Urothelium cell line (cell line): ENCODE measurements around the gene CDK2.
"Not testable (repeated sequence)": the region's sequence is repeated elsewhere in the genome, so short reads cannot be mapped to it uniquely, and the experiment has no call there.

Experiments
- DNase-seq: peaks from one replicate; pipeline ENCODE4 v3.0.0; 2011; ENCODE audit warnings: low spot score, mixed read lengths
- FAIRE-seq: peaks from 2 replicates; lab custom pipeline; 2011; peaks lifted over from hg19 to GRCh38; lab: Jason Lieb, UNC

Gene CDK2

DNA sequence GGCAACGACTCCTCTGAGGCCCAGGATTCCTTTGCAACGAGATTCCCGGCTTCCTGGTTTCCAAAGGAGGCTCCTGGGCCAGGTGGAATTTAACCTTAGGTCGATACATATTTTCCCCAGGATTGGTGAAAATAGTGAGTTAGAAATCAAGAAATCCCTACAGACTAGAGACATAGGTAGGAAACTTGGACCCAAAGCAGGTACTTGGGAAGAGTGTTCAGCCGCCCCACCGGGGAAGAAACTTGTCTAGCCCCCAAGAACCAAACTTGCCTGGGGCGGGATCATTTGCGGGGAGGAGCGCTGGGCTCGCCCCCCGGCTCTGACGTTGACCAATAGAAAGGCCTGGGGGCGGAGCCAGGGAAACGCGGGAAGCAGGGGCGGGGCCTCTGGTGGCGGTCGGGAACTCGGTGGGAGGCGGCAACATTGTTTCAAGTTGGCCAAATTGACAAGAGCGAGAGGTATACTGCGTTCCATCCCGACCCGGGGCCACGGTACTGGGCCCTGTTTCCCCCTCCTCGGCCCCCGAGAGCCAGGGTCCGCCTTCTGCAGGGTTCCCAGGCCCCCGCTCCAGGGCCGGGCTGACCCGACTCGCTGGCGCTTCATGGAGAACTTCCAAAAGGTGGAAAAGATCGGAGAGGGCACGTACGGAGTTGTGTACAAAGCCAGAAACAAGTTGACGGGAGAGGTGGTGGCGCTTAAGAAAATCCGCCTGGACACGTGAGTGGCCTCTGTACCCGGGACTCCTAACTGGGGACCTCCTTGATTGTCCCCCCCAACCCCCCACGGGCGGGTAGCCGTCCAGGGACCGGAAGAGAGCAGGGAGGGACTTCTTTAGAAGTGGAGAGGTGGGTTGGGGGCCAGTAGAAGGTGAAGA is at the start of gene CDK2:
TSS of gene CDK2 (plus strand) at position 423 of the 874 bp plus-strand sequence. CDS start at position 602, 179 bp downstream.
- FAIRE-seq, result no peak
- peak; percentile 95 for DNase-seq

DNA sequence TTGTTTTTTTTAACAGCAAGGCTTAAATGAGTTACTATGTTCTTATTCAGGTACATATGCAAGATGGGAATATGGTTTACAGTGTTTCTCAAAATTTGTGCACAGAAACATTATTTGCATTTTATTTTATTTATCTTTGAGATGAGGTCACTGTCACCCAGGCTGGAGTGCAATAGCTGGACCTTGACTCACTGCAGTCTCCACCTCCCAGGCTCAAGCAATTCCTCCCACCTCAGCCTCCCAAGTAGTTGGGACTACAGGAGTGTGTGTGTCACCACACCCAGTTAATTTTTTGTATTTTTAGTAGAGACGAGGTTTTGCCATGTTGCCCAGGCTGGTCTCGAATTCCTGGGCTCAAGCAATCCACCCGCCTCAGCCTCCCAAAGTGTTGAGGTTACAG is 47.6 kb upstream of the CDK2 start:
- DNase-seq, FAIRE-seq: not testable (repeated sequence)

DNA sequence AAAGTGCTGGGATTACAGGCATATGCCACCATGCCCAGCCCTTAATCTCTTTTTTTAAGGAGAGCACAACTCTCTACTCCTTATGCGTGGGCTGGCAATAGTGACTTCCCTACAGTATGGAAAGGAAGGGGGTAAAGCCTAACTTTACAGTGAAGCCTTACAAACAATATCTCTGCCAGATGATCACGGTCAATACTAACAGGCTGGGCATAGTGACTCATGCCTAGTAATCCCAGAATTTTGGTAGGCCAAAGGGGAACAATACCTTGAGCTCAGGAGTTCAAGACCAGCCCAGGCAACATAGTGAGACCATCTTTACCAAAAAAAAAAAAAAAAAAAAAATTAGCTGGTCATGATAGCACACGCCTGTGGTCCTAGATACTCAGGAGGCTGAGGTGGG is 44.5 kb upstream of the CDK2 start:
- DNase-seq (no peak), FAIRE-seq (no peak)

- not testable (repeated sequence) for FAIRE-seq
Observed at GRCh38 chr12:55923648-55924047, 43.0 kb upstream of the CDK2 start.

GRCh38 chr12:55925371-55925770 is 41.3 kb upstream of the CDK2 start:
- FAIRE-seq (no peak), DNase-seq (no peak)

More at GRCh38 chr12:55923648-55924047, 43.0 kb upstream of the CDK2 start:
- not testable (repeated sequence) for DNase-seq

DNA sequence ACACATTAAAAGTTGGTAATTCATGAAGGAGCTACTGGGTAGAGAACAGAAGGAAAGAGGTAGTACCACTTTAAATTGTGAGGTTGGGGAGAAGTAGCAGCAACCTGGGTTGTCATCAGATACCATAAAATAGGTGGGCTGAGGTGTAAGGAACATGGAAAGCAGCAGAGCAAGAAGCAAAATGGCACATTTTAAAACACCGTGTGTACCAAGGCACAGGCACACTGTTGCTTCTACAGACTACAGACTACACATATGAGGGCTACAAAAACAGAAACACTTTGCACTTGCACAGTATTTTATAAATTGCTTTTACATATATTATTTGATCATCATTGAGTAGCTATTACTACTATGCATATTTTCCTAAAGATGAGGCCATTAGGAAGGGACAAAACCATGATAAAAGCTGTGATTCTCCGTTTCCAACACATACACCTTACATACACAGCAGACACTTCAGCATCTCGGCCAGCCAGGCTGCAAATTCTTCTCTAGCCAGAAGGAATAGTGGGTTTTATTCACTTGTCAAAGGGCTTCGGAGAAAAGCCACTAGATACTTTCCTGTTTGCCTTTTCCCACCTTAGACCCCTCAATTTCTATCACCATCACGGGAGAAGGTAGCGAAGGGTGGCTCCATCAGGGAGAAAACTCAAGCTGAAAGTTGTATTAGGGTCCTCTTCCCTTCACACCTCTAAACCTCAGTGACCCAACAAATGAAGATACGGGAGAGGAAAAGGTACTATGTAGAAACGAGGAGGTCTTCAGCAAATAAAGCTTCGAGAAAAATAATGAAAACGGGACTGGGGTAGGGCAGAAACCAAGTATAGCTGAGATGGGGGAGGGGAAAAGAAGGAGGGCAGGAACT is 40.5 kb upstream of the CDK2 start:
- no peak for FAIRE-seq

GRCh38 chr12:55926738-55927587 is 39.7 kb upstream of the CDK2 start:
- peak; percentile 93 for DNase-seq
- FAIRE-seq, result no peak

More for the DNA sequence above, 40.5 kb upstream of the CDK2 start:
- DNase-seq, result no peak

GRCh38 chr12:55927588-55928502 is 38.8 kb upstream of the CDK2 start, which contains the start of gene PYM1:
TSS of gene PYM1 (minus strand) at chr12:55927894. CDS start at chr12:55927761, 133 bp downstream.
- FAIRE-seq (no peak), DNase-seq (peak; percentile 62)

DNA sequence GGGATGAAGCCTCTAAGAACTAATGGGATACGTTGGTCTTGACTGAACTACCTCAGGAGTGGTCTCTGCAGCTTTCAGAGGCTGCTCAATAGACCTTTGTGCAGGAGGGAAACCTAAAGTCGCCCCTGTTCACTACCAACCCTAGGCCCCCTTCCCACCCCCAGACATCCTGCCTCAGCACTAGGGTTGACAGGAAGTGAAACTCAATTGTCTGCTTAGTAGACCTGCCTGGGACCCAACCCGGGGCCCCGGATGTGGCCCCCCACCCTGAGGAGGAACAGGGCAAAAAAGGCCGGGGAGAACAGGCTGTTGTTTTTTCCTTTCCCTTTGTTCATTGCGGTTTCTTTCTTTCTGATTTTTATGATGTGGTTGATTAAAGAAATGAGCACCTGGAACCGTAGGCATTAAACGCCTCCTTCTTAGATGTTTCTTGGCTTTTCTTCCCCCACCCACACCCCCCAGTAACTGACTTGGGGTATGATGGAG is 37.3 kb upstream of the CDK2 start:
- FAIRE-seq, result no peak
- DNase-seq, result no peak

DNA sequence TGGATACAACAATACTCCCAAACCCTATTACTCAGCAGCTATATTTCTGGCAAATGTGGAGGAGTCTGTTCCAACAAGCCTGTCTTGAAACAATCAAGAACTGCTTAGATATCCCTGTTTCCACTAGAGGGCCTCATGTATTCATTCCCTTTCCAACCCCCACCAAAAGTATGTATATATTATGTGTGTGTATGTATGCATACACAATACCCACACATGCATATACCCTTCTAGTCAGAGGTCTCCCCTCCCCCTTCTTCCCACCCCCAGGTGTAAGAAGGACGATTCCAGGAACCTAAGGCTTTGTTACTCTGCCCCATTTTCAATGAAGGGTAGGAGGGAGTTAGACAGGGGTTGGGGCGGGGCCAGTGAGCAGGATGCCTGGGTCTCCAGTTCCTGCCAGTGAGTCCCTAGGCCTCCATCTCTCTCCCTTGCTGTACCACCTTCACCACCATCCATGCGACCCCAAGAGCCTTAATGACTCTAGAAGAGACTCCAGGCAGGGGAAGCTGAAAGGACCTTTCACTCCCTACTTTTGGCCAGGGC is 35.8 kb upstream of the CDK2 start, which contains the start of gene DGKA:
TSS of gene DGKA (plus strand) at position 392 of the 546 bp plus-strand sequence. CDS start 5,342 bp downstream, outside the sequence.
- no peak for FAIRE-seq

DNA sequence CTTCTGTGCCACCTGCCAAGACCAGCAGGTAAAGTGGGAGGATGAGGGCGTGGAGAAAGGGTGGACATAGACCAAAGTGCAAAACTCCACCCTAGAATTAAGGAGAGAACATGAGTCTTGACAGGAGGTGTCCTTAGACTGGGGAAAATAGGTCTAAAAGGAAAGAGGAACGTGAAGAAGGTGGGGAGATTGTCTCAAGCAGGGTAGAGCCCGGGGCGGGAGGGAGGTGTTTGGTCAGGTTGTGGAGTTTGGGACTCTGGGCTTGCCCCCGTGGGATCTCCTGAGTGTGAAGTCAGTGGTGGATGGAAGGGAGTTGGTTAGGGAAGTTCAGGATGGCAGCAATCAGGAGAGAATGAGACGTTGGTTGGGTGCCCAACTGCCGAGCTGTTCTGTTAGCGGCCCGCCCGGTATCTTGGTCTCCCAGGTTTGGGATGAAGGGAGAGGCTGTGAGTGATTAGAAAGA is 35.3 kb upstream of the CDK2 start:
- FAIRE-seq (no peak), DNase-seq (no peak)

More for the DNA sequence above, 35.8 kb upstream of the CDK2 start, which contains the start of gene DGKA:
- peak; percentile 54 for DNase-seq

DNA sequence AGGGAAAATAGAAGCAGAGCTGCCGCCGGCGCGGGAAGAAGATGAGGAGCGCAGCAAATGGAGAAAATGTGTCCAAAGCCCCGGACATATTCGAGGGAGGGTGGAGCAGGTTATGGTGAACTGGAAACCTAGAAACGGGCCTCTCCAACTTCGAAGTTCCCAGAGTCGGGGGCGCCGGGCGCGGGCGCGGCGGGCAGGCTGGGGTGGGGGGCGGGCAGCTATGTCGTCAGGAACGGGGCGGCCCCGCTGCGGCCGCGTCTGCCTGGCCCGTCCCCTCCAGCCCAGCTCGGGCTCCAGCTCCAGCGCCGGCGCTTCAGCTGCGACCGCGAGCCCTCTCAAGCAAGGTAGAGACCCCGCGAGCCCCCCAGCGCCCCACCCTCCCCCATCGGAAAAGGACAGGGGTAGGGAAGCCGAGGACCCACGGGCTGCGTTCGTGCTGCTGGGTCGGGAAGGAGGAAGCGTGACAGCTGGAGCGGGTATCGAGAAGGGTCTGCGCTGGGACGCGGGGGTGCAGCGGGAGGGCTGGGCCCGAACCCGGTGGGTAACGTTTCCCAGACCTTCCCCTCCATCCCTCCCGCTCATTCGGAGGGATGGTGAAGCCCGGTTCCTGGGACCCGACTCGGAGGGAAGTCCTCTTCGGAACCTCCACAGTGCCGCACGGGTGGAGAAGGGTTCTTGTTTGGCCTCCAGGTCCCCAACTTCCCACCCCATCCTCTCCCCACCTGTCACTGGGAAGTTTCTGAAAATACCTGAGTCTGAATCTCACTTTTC is 34.7 kb upstream of the CDK2 start:
- FAIRE-seq, result no peak
- DNase-seq, result peak; percentile 72

GRCh38 chr12:55932551-55932910 is 34.1 kb upstream of the CDK2 start:
- peak; percentile 27 for DNase-seq
- no peak for FAIRE-seq

- no peak for FAIRE-seq
- peak; percentile 80 for DNase-seq
Observed at GRCh38 chr12:55933169-55933798, 33.3 kb upstream of the CDK2 start.

GRCh38 chr12:55933799-55934742 is 32.6 kb upstream of the CDK2 start:
- no peak for FAIRE-seq
- DNase-seq, result no peak

DNA sequence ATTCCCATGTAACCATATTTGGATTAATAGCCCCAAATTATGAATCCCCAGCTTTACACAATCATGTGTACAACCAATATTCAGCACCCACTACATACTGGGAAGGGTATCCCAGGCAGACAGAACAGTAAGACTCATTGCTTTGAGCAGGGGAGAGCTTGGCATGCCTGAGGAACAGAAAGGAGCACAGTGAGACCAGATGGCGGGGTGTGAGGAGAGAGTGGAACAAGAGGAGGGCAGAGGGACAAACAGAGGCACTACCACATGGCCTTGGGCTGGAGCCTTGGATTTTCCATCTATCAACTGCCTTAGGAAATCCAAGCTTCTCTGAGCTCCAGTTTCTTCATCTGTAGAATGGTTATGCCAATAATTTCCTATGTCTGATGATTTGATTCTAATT is 31.9 kb upstream of the CDK2 start:
- DNase-seq, result no peak
- no peak for FAIRE-seq
